ENCODE results near the gene TANGO6. TPM values are rescaled to one million over a fixed set of nuclear protein-coding genes. Genes with fewer than 3 reads are reported as not detected.

TANGO6 gene
- total RNA-seq, 2 donors from 2014 or later, result 9.6 to 15.3 TPM

- peaks cover 68% of the 10 kb centered on the region for H3K36me3 ChIP-seq (ENCODE audit: control insufficient read depth, insufficient read depth, low read length)
- no peak for TF ChIP-seq CTCF (conservative IDR thresholded peaks at IDR 0.05)
- H3K27ac ChIP-seq (ENCODE audit: low read depth, low read length), result no peak overlapping the region
- 89 to 95% methylated on average over 1 to 2 of the region's 2 CpGs for WGBS, 2 experiments (ENCODE audit: insufficient coverage in 1 of 2, insufficient read length in 1 of 2)
- H3K27me3 Mint-ChIP-seq (ENCODE audit: insufficient read depth), result no peaks in the 10 kb centered on the region
- H3K9me3 ChIP-seq (ENCODE audit: control insufficient read depth, low read length), result no peaks in the 10 kb centered on the region
- H3K27me3 ChIP-seq (ENCODE audit: control insufficient read depth, insufficient read depth, low read length, poor library complexity, severe bottlenecking), result no peaks in the 10 kb centered on the region
- H3K9ac ChIP-seq (ENCODE audit: extremely low read depth, low read length, poor library complexity, severe bottlenecking), result no peak overlapping the region
- H3K27ac Mint-ChIP-seq, result no peak overlapping the region
- no peak for DNase-seq
- H3K4me3 ChIP-seq (ENCODE audit: low read length), result no peak overlapping the region
- H3K4me3 Mint-ChIP-seq, result no peak overlapping the region
- H3K36me3 Mint-ChIP-seq (ENCODE audit: low read depth), result peaks cover 55% of the 10 kb centered on the region
- no peaks in the 10 kb centered on the region for H3K9me3 Mint-ChIP-seq
- H3K4me1 ChIP-seq (ENCODE audit: control insufficient read depth, insufficient read depth, low read length), result peaks cover 5% of the 10 kb centered on the region
- H3K4me1 Mint-ChIP-seq, result peaks cover 3% of the 10 kb centered on the region
These were observed 275.7 kb downstream of the TANGO6 start for GRCh38 chr16:69118994-69119393.

GRCh38 chr16:69119536-69119935 lies 276.2 kb downstream of the TANGO6 start:
- 95 to 100% methylated on average over 2 of the region's 2 CpGs for WGBS, 2 experiments (ENCODE audit: insufficient coverage in 1 of 2, insufficient read length in 1 of 2)
- no peaks in the 10 kb centered on the region for H3K27me3 ChIP-seq (ENCODE audit: control insufficient read depth, insufficient read depth, low read length, poor library complexity, severe bottlenecking)
- no peak overlapping the region for H3K27ac Mint-ChIP-seq
- H3K4me3 ChIP-seq (ENCODE audit: low read length), result no peak overlapping the region
- H3K4me3 Mint-ChIP-seq, result no peak overlapping the region
- H3K9ac ChIP-seq (ENCODE audit: extremely low read depth, low read length, poor library complexity, severe bottlenecking), result no peak overlapping the region
- H3K4me1 ChIP-seq (ENCODE audit: control insufficient read depth, insufficient read depth, low read length), result no peaks in the 10 kb centered on the region
- DNase-seq, result no peak
- no peaks in the 10 kb centered on the region for H3K4me1 Mint-ChIP-seq
- no peak for TF ChIP-seq CTCF (conservative IDR thresholded peaks at IDR 0.05)
- no peaks in the 10 kb centered on the region for H3K27me3 Mint-ChIP-seq (ENCODE audit: insufficient read depth)
- H3K27ac ChIP-seq (ENCODE audit: low read depth, low read length), result no peak overlapping the region
- no peaks in the 10 kb centered on the region for H3K9me3 ChIP-seq (ENCODE audit: control insufficient read depth, low read length)
- no peaks in the 10 kb centered on the region for H3K9me3 Mint-ChIP-seq
- peaks cover 67% of the 10 kb centered on the region for H3K36me3 ChIP-seq (ENCODE audit: control insufficient read depth, insufficient read depth, low read length)
- peaks cover 55% of the 10 kb centered on the region for H3K36me3 Mint-ChIP-seq (ENCODE audit: low read depth)

GRCh38 chr16:69120096-69120664 lies 276.8 kb downstream of the TANGO6 start:
- Mint-ChIP-seq H3K27me3 (ENCODE audit: insufficient read depth) (no peaks in the 10 kb centered on the region), H3K9me3 (no peaks in the 10 kb centered on the region), H3K36me3 (ENCODE audit: low read depth) (peaks cover 55% of the 10 kb centered on the region), H3K27ac (no peak overlapping the region), H3K4me3 (no peak overlapping the region), H3K4me1 (no peaks in the 10 kb centered on the region)
- Histone ChIP-seq H3K9ac (ENCODE audit: extremely low read depth, low read length, poor library complexity, severe bottlenecking) (no peak overlapping the region), H3K27ac (ENCODE audit: low read depth, low read length) (no peak overlapping the region), H3K27me3 (ENCODE audit: control insufficient read depth, insufficient read depth, low read length, poor library complexity, severe bottlenecking) (no peaks in the 10 kb centered on the region), H3K4me3 (ENCODE audit: low read length) (no peak overlapping the region), H3K36me3 (ENCODE audit: control insufficient read depth, insufficient read depth, low read length) (peaks cover 61% of the 10 kb centered on the region), H3K9me3 (ENCODE audit: control insufficient read depth, low read length) (no peaks in the 10 kb centered on the region), H3K4me1 (ENCODE audit: control insufficient read depth, insufficient read depth, low read length) (no peaks in the 10 kb centered on the region)
- 94 to 96% methylated on average over 16 to 19 of the region's 19 CpGs for WGBS, 2 experiments (ENCODE audit: insufficient coverage in 1 of 2, insufficient read length in 1 of 2)
- TF ChIP-seq CTCF (conservative IDR thresholded peaks at IDR 0.05), result no peak
- DNase-seq, result no peak
